ENCODE results near the gene KCNQ4. TPM values are rescaled to one million over a fixed set of nuclear protein-coding genes. Genes with fewer than 3 reads are reported as not detected.

KCNQ4 gene
- total RNA-seq, 1 donor from 2014 or later, result under 0.01 TPM

DNA sequence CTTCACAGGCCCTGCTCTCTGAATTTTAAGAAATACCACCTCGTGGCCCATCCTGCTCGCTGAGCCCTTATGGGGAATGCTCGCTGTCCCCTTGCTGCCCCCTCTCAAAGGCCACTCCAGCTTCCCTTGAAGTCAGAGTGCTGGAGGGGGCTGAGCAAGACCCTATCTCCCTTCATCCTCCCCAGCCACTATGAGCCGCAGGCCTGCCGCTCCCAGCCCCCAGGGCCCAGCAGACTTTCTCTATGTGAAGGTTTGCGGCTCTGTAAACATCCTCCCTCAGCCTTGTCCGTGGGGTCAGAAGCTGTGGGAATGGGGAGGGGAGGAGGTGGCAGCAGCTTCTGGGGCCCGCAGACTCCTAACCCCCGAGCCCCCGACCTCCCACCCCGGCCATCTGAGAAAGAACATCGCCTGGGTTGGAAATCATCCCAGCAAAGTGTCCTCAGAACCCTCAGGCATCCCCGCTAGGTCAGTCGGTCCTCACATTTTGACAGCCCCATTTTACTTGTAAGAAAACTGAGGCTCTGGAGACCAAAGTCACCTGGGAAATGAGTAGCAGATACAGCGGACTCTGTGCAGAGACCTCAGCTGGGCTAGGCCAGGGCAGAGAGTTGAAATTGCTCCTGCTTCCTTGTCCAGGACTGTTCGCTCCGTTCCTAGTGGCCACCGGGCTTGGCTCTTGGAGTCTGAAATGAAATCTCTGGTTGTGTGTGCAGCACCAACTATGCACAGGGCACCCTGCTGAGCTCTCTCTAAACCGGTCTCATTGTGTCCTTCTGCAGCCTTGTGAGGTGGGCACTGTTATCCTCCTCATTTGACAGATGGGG lies 4.4 kb downstream of the KCNQ4 start:
- H3K36me3 ChIP-seq (ENCODE audit: control insufficient read depth, insufficient read depth, low read length), result no peaks in the 10 kb centered on the region
- no peak for DNase-seq (ENCODE audit: low read depth)
- H3K27me3 ChIP-seq (ENCODE audit: control insufficient read depth, insufficient read depth, low read length), result peaks cover 4% of the 10 kb centered on the region
- H3K4me3 ChIP-seq (ENCODE audit: low read depth, low read length), result no peak overlapping the region
- no peak for TF ChIP-seq CTCF (IDR thresholded peaks at IDR 0.05; ENCODE audit: insufficient read depth, low read length, severe bottlenecking)
- no peak for FAIRE-seq

DNA sequence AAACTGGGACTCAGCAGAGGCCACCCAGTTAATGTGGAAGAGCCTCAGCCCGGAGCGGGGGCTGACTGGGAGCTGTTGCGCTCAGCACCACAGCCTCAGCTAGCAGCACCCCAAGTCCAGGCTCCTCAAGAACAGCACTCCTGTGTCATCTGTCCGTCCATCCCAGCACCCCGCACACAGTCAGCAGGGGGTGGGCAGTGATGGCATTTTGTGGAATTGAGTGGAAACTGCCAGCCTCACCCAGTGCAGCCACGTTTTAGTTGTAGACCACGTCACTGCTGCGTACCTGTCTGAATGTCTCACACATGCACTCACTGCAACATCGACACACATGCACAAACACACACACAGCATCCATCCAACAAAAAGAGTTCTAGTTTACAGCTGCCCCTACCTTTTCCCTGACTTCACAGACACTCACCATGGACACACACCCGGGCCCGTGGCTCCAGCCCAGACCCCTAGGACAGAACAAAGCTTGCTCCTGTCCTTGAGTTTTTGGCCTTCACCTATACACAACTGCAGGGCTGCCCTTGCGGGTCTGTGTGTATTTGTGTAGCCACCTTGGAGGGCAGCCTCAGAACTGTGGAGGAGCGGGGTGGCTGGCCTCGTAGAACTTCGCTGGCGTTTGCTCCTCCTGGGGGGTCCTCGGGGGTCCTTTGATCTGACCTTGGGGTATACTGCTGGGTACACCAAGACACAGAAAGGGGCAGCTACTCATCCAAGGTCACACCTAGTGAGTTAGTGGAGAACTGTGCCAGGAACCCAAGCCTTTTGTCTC lies 5.2 kb downstream of the KCNQ4 start:
- no peak for TF ChIP-seq CTCF (IDR thresholded peaks at IDR 0.05; ENCODE audit: insufficient read depth, low read length, severe bottlenecking)
- Histone ChIP-seq H3K36me3 (ENCODE audit: control insufficient read depth, insufficient read depth, low read length) (no peaks in the 10 kb centered on the region), H3K27me3 (ENCODE audit: control insufficient read depth, insufficient read depth, low read length) (no peaks in the 10 kb centered on the region), H3K4me3 (ENCODE audit: low read depth, low read length) (no peak overlapping the region)
- FAIRE-seq (peak; percentile 88), DNase-seq (ENCODE audit: low read depth) (no peak)

GRCh38 chr1:40789342-40789598 lies 5.7 kb downstream of the KCNQ4 start:
- DNase-seq (ENCODE audit: low read depth), result no peak
- TF ChIP-seq CTCF (IDR thresholded peaks at IDR 0.05; ENCODE audit: insufficient read depth, low read length, severe bottlenecking), result no peak
- Histone ChIP-seq H3K36me3 (ENCODE audit: control insufficient read depth, insufficient read depth, low read length) (no peaks in the 10 kb centered on the region), H3K4me3 (ENCODE audit: low read depth, low read length) (no peak overlapping the region), H3K27me3 (ENCODE audit: control insufficient read depth, insufficient read depth, low read length) (no peaks in the 10 kb centered on the region)
- no peak for FAIRE-seq

GRCh38 chr1:40789661-40790430 lies 6.3 kb downstream of the KCNQ4 start:
- H3K27me3 ChIP-seq (ENCODE audit: control insufficient read depth, insufficient read depth, low read length), result no peaks in the 10 kb centered on the region
- no peak for FAIRE-seq
- no peak for TF ChIP-seq CTCF (IDR thresholded peaks at IDR 0.05; ENCODE audit: insufficient read depth, low read length, severe bottlenecking)
- DNase-seq (ENCODE audit: low read depth), result no peak
- H3K4me3 ChIP-seq (ENCODE audit: low read depth, low read length), result no peak overlapping the region
- H3K36me3 ChIP-seq (ENCODE audit: control insufficient read depth, insufficient read depth, low read length), result no peaks in the 10 kb centered on the region

- no peak for TF ChIP-seq CTCF (IDR thresholded peaks at IDR 0.05; ENCODE audit: insufficient read depth, low read length, severe bottlenecking)
- FAIRE-seq, result no peak
- H3K36me3 ChIP-seq (ENCODE audit: control insufficient read depth, insufficient read depth, low read length), result no peaks in the 10 kb centered on the region
- DNase-seq (ENCODE audit: low read depth), result no peak
- no peak overlapping the region for H3K4me3 ChIP-seq (ENCODE audit: low read depth, low read length)
- no peaks in the 10 kb centered on the region for H3K27me3 ChIP-seq (ENCODE audit: control insufficient read depth, insufficient read depth, low read length)
These were observed 8.4 kb downstream of the KCNQ4 start for GRCh38 chr1:40792036-40792435.

Measured in bronchial epithelial cell (primary cell).